Tibial nerve (tissue), 4 donors: ENCODE results near the gene CPNE1.

Source experiments
- CTCF ChIP-seq, 5 experiments: fragments of 200-600 bp in 3 of 5; fragments of 450-650 bp in 2 of 5; sonication (generic) in 3 of 5; IDR thresholded peaks; one replicate each; pipeline ENCODE4 v1.5.1; 2016 to 2019; ENCODE audit warnings: antibody characterized with exemption in 5 of 5, mild to moderate bottlenecking in 3 of 5, moderate library complexity in 2 of 5
- EP300 ChIP-seq, 2 donors: sonication (generic); formaldehyde crosslinking; IDR thresholded peaks; one replicate each; pipeline ENCODE4 v1.6.1; 2017; ENCODE audit warnings: antibody characterized with exemption in 2 of 2, mild to moderate bottlenecking in 1 of 2
- POLR2A ChIP-seq, 2 donors: fragments of 450-650 bp; IDR thresholded peaks; one replicate each; pipeline ENCODE4 v1.6.1; 2017; ENCODE audit warnings: antibody characterized with exemption in 2 of 2, mild to moderate bottlenecking in 2 of 2, moderate library complexity in 2 of 2

DNA sequence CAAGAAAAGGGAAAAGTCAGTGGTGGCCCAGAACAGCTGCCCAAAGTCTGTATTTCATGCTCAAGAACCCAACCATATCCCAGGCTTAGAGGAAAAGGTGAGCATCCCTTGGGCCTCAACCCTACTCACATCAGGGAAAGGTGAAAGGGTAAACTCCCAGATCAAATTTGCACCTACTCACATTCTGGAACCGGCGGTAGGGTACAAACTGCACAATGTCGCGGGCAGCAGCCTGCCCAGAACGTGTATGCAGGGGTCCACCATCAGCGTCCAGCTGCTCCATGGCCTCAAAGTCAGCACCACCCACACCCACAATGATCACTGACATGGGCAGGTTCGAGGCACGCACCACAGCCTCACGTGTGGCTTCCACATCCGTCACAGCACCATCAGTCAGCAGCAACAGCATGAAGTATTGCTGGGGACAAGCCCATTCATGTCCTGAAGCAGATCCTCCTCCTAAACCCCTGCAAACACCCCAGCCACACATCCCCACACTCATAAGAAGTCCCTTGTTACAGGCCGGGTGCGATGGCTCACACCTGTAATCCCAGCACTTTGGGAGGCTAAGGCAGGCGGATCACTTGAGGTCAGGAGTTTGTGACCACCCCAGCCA, 38.2 kb downstream of the CPNE1 start:
- TF ChIP-seq CTCF (IDR thresholded peaks at IDR 0.05) (no peak), POLR2A (IDR thresholded peaks at IDR 0.05) (no peak), EP300 (IDR thresholded peaks at IDR 0.05) (no peak)
